Transverse colon (tissue), 4 donors: ENCODE results near the gene ZFC3H1. TPM values are rescaled to one million over a fixed set of nuclear protein-coding genes. Genes with fewer than 3 reads are reported as not detected.
A peak's percentile ranks its signal among the peaks of the same experiment; 100 is the strongest.
"Not testable (repeated sequence)": the region's sequence is repeated elsewhere in the genome, so short reads cannot be mapped to it uniquely, and the experiment has no call there.

ENCODE experiments used
- DNase-seq: peaks from one replicate; pipeline ENCODE4 v3.0.0-alpha.2; 2019
- H3K27ac ChIP-seq, 4 donors: fragments of 200-600 bp; sonication (generic); 2 replicates each; pipeline ENCODE4 v1.5.1; 2016 to 2018; ENCODE audit warnings: inconsistent platforms in 4 of 4
- H3K27me3 ChIP-seq: fragments of 200-600 bp; sonication (generic); 2 replicates; pipeline ENCODE4 v1.5.1; 2017; ENCODE audit warnings: inconsistent platforms
- H3K36me3 ChIP-seq, 4 donors: fragments of 200-600 bp; sonication (generic); 2 replicates each; pipeline ENCODE4 v1.5.1; 2017 to 2019; ENCODE audit warnings: inconsistent platforms in 4 of 4
- H3K4me1 ChIP-seq, 4 donors: fragments of 200-600 bp; sonication (generic); 2 replicates each; pipeline ENCODE4 v1.5.1; 2017 to 2020; ENCODE audit warnings: inconsistent platforms in 4 of 4
- H3K4me3 ChIP-seq, 4 donors: fragments of 200-600 bp; sonication (generic); 1 replicate in 1 of 4; 2 replicates in 3 of 4; pipeline versions ENCODE4 v1.5.1 to v1.6.1; 2017 to 2019; ENCODE audit warnings: inconsistent platforms in 4 of 4
- H3K9me3 ChIP-seq, 2 donors: fragments of 200-600 bp; sonication (generic); 2 replicates each; pipeline ENCODE4 v1.5.1; 2017 to 2019; ENCODE audit warnings: inconsistent platforms in 2 of 2
- EP300 ChIP-seq: sonication (generic); formaldehyde crosslinking; IDR thresholded peaks from one replicate; pipeline ENCODE4 v1.6.1; 2017; ENCODE audit warnings: antibody characterized with exemption, low read depth
- POLR2A ChIP-seq: fragments of 450-650 bp; IDR thresholded peaks from one replicate; pipeline ENCODE4 v1.6.1; 2016; ENCODE audit warnings: antibody characterized with exemption, mild to moderate bottlenecking, moderate library complexity
- POLR2AphosphoS5 ChIP-seq, 3 donors: sonication (generic); formaldehyde crosslinking; IDR thresholded peaks; one replicate each; pipeline ENCODE4 v1.6.1; 2016; ENCODE audit warnings: antibody characterized with exemption in 3 of 3
- WGBS, 2 donors: methylation state at CpG; one replicate each; pipeline ENCODE4 v1.1.5; 2018; ENCODE audit warnings: low coverage in 1 of 2; 5-methylcytosine and 5-hydroxymethylcytosine counted together
- in situ Hi-C, 4 donors: fragments of 200-750 bp; cut with MboI; loops; one replicate each; pipeline versions ENCODE4 v1.15.0 to v1.15.1; 2017; ENCODE audit warnings: low sequenced_read_pairs in 3 of 4, low pct_ligation_motif_present in 1 of 4, low pct_unique_long_range_greater_than_20kb in 1 of 4
- intact Hi-C: fragments of 100-400 bp; cut with DNase I; formaldehyde crosslinking; loops from one replicate; pipeline ENCODE4 v1.15.1; 2023; ENCODE audit warnings: low total_unique reads
- total RNA-seq, 4 donors: library from RNA; depleted of rRNA; stranded (reverse); fragments of >200 nt; gene quantifications; one replicate each; pipeline ENCODE4 v1.1.0, GENCODE V29; 2016
- TF ChIP-seq, protein P1 (sequence below), 5 experiments: fragments of 200-600 bp in 3 of 5; fragments of 450-650 bp in 2 of 5; sonication (generic) in 3 of 5; IDR thresholded peaks; 1 replicate in 2 of 5; 2 replicates in 3 of 5; pipeline ENCODE4 v1.5.1; 2016 to 2017; ENCODE audit warnings: antibody characterized with exemption in 5 of 5, inconsistent platforms in 3 of 5, mild to moderate bottlenecking in 2 of 5, moderate library complexity in 1 of 5

ZFC3H1 gene
- total RNA-seq, 4 donors from 2014 or later: 61.9 to 141 (median 91.6) TPM

DNA sequence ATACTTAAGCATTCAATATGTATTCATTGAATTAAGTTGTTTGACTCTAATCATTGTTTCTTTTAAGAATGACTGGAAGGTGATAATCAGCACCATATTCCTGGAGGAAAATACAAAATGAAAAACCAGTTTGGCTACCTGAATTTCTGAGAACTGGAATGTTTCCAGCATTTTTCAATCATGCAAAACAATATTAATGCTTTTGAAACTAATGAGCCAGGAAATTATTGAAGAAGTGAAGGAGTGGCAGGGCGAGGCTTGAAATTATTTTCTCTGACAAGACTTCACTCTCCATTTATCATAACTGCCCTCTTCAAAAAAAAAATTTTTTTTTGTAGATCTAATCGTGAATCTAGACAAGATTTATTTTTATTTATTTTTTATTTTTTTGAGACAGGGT, 41.3 kb upstream of the ZFC3H1 start:
- intact Hi-C loops: no loop called here

DNA sequence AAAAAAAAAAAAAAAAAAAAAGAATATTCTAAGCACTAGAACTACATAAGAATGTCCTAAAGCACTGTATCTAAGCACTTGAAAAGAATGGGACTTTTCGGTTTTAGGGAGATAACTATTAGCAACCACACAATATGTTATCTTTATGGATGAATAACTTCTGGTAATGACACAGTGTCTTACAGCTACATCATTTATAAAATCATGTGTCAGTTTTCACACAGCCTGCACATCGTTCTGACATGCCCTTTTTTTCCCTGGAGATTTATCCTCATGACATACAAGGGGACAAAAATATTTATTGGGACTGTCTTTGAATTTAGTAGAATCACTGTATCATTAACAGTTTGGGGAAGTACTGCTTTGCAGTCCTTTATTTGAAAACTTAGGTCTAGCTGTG, 39.6 kb upstream of the ZFC3H1 start:
- in situ Hi-C loops: no loop called here
- WGBS, 2 donors: 50 to 79% methylated on average over 2 of the region's 2 CpGs
- peaks cover 0 to 40% (median 3%) of the 10 kb centered on the region in 4 donors for H3K36me3 ChIP-seq
- no peaks in the 10 kb centered on the region for H3K9me3 ChIP-seq
- intact Hi-C loops: no loop called here
- TF ChIP-seq, protein P1, sequence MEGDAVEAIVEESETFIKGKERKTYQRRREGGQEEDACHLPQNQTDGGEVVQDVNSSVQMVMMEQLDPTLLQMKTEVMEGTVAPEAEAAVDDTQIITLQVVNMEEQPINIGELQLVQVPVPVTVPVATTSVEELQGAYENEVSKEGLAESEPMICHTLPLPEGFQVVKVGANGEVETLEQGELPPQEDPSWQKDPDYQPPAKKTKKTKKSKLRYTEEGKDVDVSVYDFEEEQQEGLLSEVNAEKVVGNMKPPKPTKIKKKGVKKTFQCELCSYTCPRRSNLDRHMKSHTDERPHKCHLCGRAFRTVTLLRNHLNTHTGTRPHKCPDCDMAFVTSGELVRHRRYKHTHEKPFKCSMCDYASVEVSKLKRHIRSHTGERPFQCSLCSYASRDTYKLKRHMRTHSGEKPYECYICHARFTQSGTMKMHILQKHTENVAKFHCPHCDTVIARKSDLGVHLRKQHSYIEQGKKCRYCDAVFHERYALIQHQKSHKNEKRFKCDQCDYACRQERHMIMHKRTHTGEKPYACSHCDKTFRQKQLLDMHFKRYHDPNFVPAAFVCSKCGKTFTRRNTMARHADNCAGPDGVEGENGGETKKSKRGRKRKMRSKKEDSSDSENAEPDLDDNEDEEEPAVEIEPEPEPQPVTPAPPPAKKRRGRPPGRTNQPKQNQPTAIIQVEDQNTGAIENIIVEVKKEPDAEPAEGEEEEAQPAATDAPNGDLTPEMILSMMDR (IDR thresholded peaks at IDR 0.05): no peak
- TF ChIP-seq EP300 (no peak), POLR2AphosphoS5 (IDR thresholded peaks at IDR 0.05) (no peak)
- no peaks in the 10 kb centered on the region for H3K4me1 ChIP-seq
- no peak for DNase-seq
- H3K4me3 ChIP-seq: no peak overlapping the region
- H3K27me3 ChIP-seq: no peaks in the 10 kb centered on the region
- H3K27ac ChIP-seq: no peak overlapping the region

More for the DNA sequence above, 41.3 kb upstream of the ZFC3H1 start:
- in situ Hi-C loops: no loop called here
- DNase-seq: no peak
- no peaks in the 10 kb centered on the region for H3K9me3 ChIP-seq
- H3K27me3 ChIP-seq: no peaks in the 10 kb centered on the region
- H3K36me3 ChIP-seq: peaks cover 0 to 28% (median 0%) of the 10 kb centered on the region in 4 donors
- no peak overlapping the region for H3K27ac ChIP-seq
- TF ChIP-seq EP300: no peak
- no peak for TF ChIP-seq POLR2A
- TF ChIP-seq, protein P1 (IDR thresholded peaks at IDR 0.05): no peak
- no peak for TF ChIP-seq POLR2AphosphoS5 (IDR thresholded peaks at IDR 0.05)
- H3K4me1 ChIP-seq: no peaks in the 10 kb centered on the region
- 75 to 79% methylated on average over 2 of the region's 2 CpGs for WGBS, 2 donors
- no peak overlapping the region for H3K4me3 ChIP-seq

DNA sequence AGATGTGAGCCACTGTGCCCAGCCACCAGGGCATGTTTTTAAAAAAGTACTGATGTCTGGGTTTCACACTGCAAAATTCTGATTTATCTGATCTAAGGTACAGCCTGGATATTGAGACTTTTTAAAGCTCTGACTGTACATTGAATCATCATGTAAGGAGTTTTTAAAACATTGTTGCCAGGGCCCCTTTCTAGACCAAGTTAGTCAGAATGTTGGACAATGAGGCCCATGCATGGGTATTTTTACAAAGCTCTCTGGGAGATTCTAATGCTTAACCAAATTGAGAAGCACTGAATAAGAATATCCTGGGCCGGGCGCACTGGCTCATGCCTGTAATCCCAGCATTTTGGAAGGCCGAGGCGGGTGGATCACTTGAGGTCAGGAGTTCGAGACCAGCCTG, 38.9 kb upstream of the ZFC3H1 start:
- in situ Hi-C loops: no loop called here
- Histone ChIP-seq H3K36me3 (peaks cover 0 to 46% (median 4%) of the 10 kb centered on the region in 4 donors), H3K9me3 (no peaks in the 10 kb centered on the region)

DNA sequence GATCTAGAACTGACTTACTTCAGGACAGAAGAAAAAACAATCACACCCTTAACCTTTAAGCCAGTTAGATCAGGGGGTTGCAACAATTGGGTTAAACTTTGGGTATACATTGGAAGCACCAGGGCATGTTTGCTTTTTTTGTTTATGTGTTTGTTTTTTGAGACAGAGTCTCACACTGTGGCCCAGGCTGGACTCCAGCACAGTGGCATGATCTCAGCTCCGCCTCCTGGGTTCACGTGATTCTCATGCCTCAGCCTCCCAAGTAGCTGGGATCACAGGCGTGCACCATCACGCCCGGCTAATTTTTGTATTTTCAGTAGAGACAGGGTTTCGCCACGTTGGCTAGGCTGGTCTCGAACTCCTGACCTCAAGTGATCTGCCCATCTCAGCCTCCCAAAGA, 38.5 kb upstream of the ZFC3H1 start:
- H3K27me3 ChIP-seq, H3K4me3 ChIP-seq, intact Hi-C loops, in situ Hi-C loops, H3K9me3 ChIP-seq, H3K4me1 ChIP-seq, DNase-seq, H3K27ac ChIP-seq: not testable (repeated sequence)
- WGBS, 2 donors: 95% methylated on average over 8 of the region's 8 CpGs; no CpG with 5 or more reads in 1 of the 2 donors
- peaks cover 0 to 49% (median 6%) of the 10 kb centered on the region in 4 donors for H3K36me3 ChIP-seq

More for the DNA sequence above, 38.9 kb upstream of the ZFC3H1 start:
- Histone ChIP-seq H3K4me1 (no peaks in the 10 kb centered on the region), H3K27me3 (no peaks in the 10 kb centered on the region), H3K27ac (no peak overlapping the region), H3K4me3 (no peak overlapping the region)
- DNase-seq: no peak
- TF ChIP-seq, protein P1 (IDR thresholded peaks at IDR 0.05): no peak
- TF ChIP-seq POLR2AphosphoS5 (IDR thresholded peaks at IDR 0.05) (no peak), POLR2A (no peak), EP300 (no peak)
- WGBS, 2 donors: 98 to 100% methylated on average over 2 to 5 of the region's 5 CpGs
- intact Hi-C loops: no loop called here

DNA sequence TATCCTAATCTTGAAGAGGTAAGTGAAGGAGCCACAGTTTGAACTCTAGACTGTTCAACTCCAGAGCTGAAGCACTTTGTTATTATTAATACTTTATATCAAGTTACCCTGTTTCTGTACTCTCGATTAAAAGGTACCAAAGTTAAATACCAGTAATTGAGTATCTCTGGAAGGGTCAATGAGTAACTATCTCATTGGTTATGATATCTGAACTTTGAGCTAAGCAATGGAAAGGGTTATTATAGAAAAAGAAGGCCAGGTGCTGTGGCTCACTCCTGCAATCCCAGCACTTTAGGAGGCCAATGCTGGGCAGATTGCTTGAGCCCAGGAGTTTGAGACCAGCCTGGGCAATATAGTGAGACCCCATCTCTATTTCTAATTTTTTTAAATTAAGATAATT, 32.1 kb upstream of the ZFC3H1 start:
- 56 to 70% methylated on average over 1 of the region's 1 CpG for WGBS, 2 donors
- no peaks in the 10 kb centered on the region for H3K9me3 ChIP-seq
- intact Hi-C loops (no loop called here), in situ Hi-C loops (no loop called here)
- peak overlapping the region; percentile 73 to 98 (median 88) for H3K27ac ChIP-seq
- H3K4me1 ChIP-seq: peaks cover 0 to 51% (median 22%) of the 10 kb centered on the region in 4 donors
- no peak for TF ChIP-seq POLR2A
- no peak for TF ChIP-seq EP300
- TF ChIP-seq POLR2AphosphoS5 (IDR thresholded peaks at IDR 0.05): no peak
- TF ChIP-seq, protein P1 (IDR thresholded peaks at IDR 0.05): no peak
- no peak for DNase-seq
- no peaks in the 10 kb centered on the region for H3K27me3 ChIP-seq
- no peak overlapping the region for H3K4me3 ChIP-seq
- peaks cover 0 to 34% (median 8%) of the 10 kb centered on the region in 4 donors for H3K36me3 ChIP-seq
